Stimulated activated CD8-positive, alpha-beta memory T cell treated with anti-CD3 and anti-CD28 coated beads, Interleukin-12 subunit alpha, Interleukin-12 subunit beta, amount 100 ng/mL, for 24 hours (primary cell): Measurements from ENCODE around the gene PARD6G.

Experiments used
- DNase-seq: peaks from one replicate; pipeline ENCODE4 v3.0.0-alpha.2; 2020; ENCODE audit errors: extremely low read depth

PARD6G gene

GRCh38 chr18:80213182-80213581, 34.1 kb downstream of the PARD6G start:
- no peak for DNase-seq

GRCh38 chr18:80210312-80211083, 36.8 kb downstream of the PARD6G start:
- no peak for DNase-seq

GRCh38 chr18:80208620-80209019, 38.7 kb downstream of the PARD6G start:
- DNase-seq: no peak

GRCh38 chr18:80205294-80205693, 42.0 kb downstream of the PARD6G start:
- no peak for DNase-seq

GRCh38 chr18:80204142-80204541, 43.2 kb downstream of the PARD6G start:
- no peak for DNase-seq

- DNase-seq: no peak
These were observed 44.1 kb downstream of the PARD6G start for GRCh38 chr18:80203249-80203648.

- DNase-seq: no peak
These were observed 44.9 kb downstream of the PARD6G start for GRCh38 chr18:80202264-80202998.

GRCh38 chr18:80201739-80202138, 45.6 kb downstream of the PARD6G start:
- no peak for DNase-seq

GRCh38 chr18:80200932-80201672, 46.2 kb downstream of the PARD6G start:
- no peak for DNase-seq

- no peak for DNase-seq
These were observed 47.0 kb downstream of the PARD6G start for GRCh38 chr18:80200171-80200931.

- DNase-seq: no peak
These were observed 48.1 kb downstream of the PARD6G start for GRCh38 chr18:80198994-80199748.

- no peak for DNase-seq
These were observed 48.9 kb downstream of the PARD6G start for GRCh38 chr18:80198391-80198790.

GRCh38 chr18:80197528-80197927, 49.8 kb downstream of the PARD6G start:
- no peak for DNase-seq

- no peak for DNase-seq
These were observed 50.6 kb downstream of the PARD6G start for GRCh38 chr18:80196528-80197320.

- DNase-seq: no peak
These were observed 52.3 kb downstream of the PARD6G start for GRCh38 chr18:80194874-80195570.

GRCh38 chr18:80193701-80194100, 53.6 kb downstream of the PARD6G start:
- no peak for DNase-seq

GRCh38 chr18:80192653-80193385, 54.5 kb downstream of the PARD6G start:
- no peak for DNase-seq

- DNase-seq: no peak
These were observed 55.2 kb downstream of the PARD6G start for GRCh38 chr18:80191907-80192652.
